Measurements from ENCODE around the gene LRFN2. TPM values are rescaled to one million over a fixed set of nuclear protein-coding genes. Genes with fewer than 3 reads are reported as not detected.

The LRFN2 gene
- total and polyA plus RNA-seq, 4 donors: under 0.01 to 0.01 TPM; not detected in 2

- Histone ChIP-seq H3K4me3 (ENCODE audit: low read depth in 1 of 3, low read length in 3 of 3) (no peak overlapping the region), H3K9me3 (ENCODE audit: control insufficient read depth in 4 of 4, low read length in 3 of 4) (no peaks in the 10 kb centered on the region), H3K4me1 (ENCODE audit: control insufficient read depth in 4 of 4, insufficient read depth in 4 of 4, low read length in 3 of 4) (no peaks in the 10 kb centered on the region), H3K27ac (ENCODE audit: low read depth in 1 of 2, low read length in 2 of 2) (no peak overlapping the region), H3K27me3 (ENCODE audit: control insufficient read depth in 4 of 4, insufficient read depth in 4 of 4, low read length in 3 of 4) (peaks cover 0 to 2% (median under 1%) of the 10 kb centered on the region in 4 donors), H3K9ac (ENCODE audit: low read depth in 1 of 2, low read length in 2 of 2) (no peak overlapping the region), H3K36me3 (ENCODE audit: control insufficient read depth in 4 of 4, insufficient read depth in 3 of 4, low read depth in 1 of 4, low read length in 3 of 4) (no peaks in the 10 kb centered on the region)
- WGBS: 42% methylated on average over 19 of the region's 19 CpGs
- no peak for DNase-seq (ENCODE audit: low spot score)
- TF ChIP-seq FOXA1 (IDR thresholded peaks at IDR 0.05): no peak
- no peak for TF ChIP-seq ATF3 (IDR thresholded peaks at IDR 0.05)
- TF ChIP-seq SP1 (IDR thresholded peaks at IDR 0.05): no peak
- TF ChIP-seq RAD21 (IDR thresholded peaks at IDR 0.05): no peak
- no peak for TF ChIP-seq GABPA (IDR thresholded peaks at IDR 0.05 in 1 of 2, conservative IDR thresholded peaks at IDR 0.05 in 1 of 2)
- TF ChIP-seq FOXA2 (IDR thresholded peaks at IDR 0.05): no peak
- TF ChIP-seq, protein P1, sequence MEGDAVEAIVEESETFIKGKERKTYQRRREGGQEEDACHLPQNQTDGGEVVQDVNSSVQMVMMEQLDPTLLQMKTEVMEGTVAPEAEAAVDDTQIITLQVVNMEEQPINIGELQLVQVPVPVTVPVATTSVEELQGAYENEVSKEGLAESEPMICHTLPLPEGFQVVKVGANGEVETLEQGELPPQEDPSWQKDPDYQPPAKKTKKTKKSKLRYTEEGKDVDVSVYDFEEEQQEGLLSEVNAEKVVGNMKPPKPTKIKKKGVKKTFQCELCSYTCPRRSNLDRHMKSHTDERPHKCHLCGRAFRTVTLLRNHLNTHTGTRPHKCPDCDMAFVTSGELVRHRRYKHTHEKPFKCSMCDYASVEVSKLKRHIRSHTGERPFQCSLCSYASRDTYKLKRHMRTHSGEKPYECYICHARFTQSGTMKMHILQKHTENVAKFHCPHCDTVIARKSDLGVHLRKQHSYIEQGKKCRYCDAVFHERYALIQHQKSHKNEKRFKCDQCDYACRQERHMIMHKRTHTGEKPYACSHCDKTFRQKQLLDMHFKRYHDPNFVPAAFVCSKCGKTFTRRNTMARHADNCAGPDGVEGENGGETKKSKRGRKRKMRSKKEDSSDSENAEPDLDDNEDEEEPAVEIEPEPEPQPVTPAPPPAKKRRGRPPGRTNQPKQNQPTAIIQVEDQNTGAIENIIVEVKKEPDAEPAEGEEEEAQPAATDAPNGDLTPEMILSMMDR (IDR thresholded peaks at IDR 0.05; ENCODE audit: low read depth, low read length, missing input control): no peak
- TF ChIP-seq, protein P2, sequence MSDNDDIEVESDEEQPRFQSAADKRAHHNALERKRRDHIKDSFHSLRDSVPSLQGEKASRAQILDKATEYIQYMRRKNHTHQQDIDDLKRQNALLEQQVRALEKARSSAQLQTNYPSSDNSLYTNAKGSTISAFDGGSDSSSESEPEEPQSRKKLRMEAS (IDR thresholded peaks at IDR 0.05): no peak
- TF ChIP-seq ZBTB33 (IDR thresholded peaks at IDR 0.05): no peak
- TF ChIP-seq EGR1 (IDR thresholded peaks at IDR 0.05; ENCODE audit: low read depth in 2 of 2): no peak
- TF ChIP-seq RXRA (IDR thresholded peaks at IDR 0.05): no peak
- TF ChIP-seq JUND (IDR thresholded peaks at IDR 0.05): no peak
- no peak for TF ChIP-seq TAF1 (conservative IDR thresholded peaks at IDR 0.05)
- no peak for TF ChIP-seq YY1 (IDR thresholded peaks at IDR 0.05)
Observed at GRCh38 chr6:40477246-40478126, 109.7 kb downstream of the LRFN2 start.

DNA sequence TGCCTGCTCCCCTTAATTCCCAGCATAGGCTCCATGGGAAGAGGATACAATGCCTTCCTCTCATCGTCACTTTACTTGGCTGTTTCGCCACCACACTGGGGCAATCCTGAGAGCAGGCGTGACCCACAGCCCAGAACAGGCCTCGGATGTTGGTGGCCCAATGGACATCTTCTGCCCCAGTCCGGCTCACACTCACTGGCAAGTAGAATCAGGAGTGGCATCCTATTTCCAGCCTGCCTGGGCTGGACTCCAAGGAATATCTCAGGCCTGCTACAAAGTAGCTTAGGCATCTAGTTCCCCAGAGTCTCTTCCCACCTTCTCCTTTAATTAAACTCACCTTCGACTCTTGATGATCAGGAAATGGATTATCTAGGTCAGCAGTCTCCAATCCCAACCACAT lies 110.5 kb downstream of the LRFN2 start:
- DNase-seq (ENCODE audit: low spot score): no peak
- Histone ChIP-seq H3K4me1 (ENCODE audit: control insufficient read depth in 4 of 4, insufficient read depth in 4 of 4, low read length in 3 of 4) (no peaks in the 10 kb centered on the region), H3K27me3 (ENCODE audit: control insufficient read depth in 4 of 4, insufficient read depth in 4 of 4, low read length in 3 of 4) (peaks cover 0 to 2% (median under 1%) of the 10 kb centered on the region in 4 donors), H3K27ac (ENCODE audit: low read depth in 1 of 2, low read length in 2 of 2) (no peak overlapping the region), H3K9me3 (ENCODE audit: control insufficient read depth in 4 of 4, low read length in 3 of 4) (no peaks in the 10 kb centered on the region), H3K4me3 (ENCODE audit: low read depth in 1 of 3, low read length in 3 of 3) (no peak overlapping the region), H3K36me3 (ENCODE audit: control insufficient read depth in 4 of 4, insufficient read depth in 3 of 4, low read depth in 1 of 4, low read length in 3 of 4) (no peaks in the 10 kb centered on the region), H3K9ac (ENCODE audit: low read depth in 1 of 2, low read length in 2 of 2) (no peak overlapping the region)
- TF ChIP-seq, protein P1 (IDR thresholded peaks at IDR 0.05; ENCODE audit: low read depth, low read length, missing input control): no peak
- TF ChIP-seq RAD21 (IDR thresholded peaks at IDR 0.05) (no peak), HNF4G (IDR thresholded peaks at IDR 0.05) (no peak), FOXA2 (IDR thresholded peaks at IDR 0.05) (no peak)
- 91% methylated on average over 6 of the region's 6 CpGs for WGBS
